Bronchial epithelial cell (primary cell): ENCODE results near the gene RALGAPA2. TPM values are rescaled to one million over a fixed set of nuclear protein-coding genes. Genes with fewer than 3 reads are reported as not detected.

Experiments used
- DNase-seq: peaks from one replicate; pipeline ENCODE4 v3.0.0-alpha.2; 2010; ENCODE audit warnings: low read depth
- FAIRE-seq: peaks from 2 replicates; lab custom pipeline; 2011; peaks lifted over from hg19 to GRCh38; lab: Jason Lieb, UNC
- H3K27me3 ChIP-seq: 2 replicates; pipeline ENCODE4 v1.5.1; 2011; ENCODE audit warnings: low read length; ENCODE audit not compliant: control insufficient read depth, insufficient read depth
- H3K36me3 ChIP-seq: 2 replicates; pipeline ENCODE4 v1.5.1; 2011; ENCODE audit warnings: low read length; ENCODE audit not compliant: control insufficient read depth, insufficient read depth
- H3K4me3 ChIP-seq: 2 replicates; pipeline ENCODE4 v1.5.1; 2011; ENCODE audit warnings: mild to moderate bottlenecking, low read depth, low read length, control low read depth
- CTCF ChIP-seq: IDR thresholded peaks from 2 replicates; pipeline ENCODE4 v1.5.1; 2011; ENCODE audit warnings: mild to moderate bottlenecking, moderate library complexity, low read length, control low read depth, inconsistent platforms; ENCODE audit not compliant: insufficient read depth, severe bottlenecking
- total RNA-seq: library from RNA; depleted of rRNA; stranded (reverse); fragments of >200 nt; gene quantifications from 2 replicates; pipeline ENCODE4 v1.2.1, GENCODE V29; 2014

The RALGAPA2 gene
- total RNA-seq, 1 donor from 2014 or later: 8.7 TPM

- Histone ChIP-seq H3K27me3 (no peaks in the 10 kb centered on the region), H3K36me3 (no peaks in the 10 kb centered on the region), H3K4me3 (no peak overlapping the region)
- no peak for DNase-seq
- no peak for FAIRE-seq
- no peak for TF ChIP-seq CTCF
These were observed 42.3 kb upstream of the RALGAPA2 start for GRCh38 chr20:20754714-20755113.

- DNase-seq (no peak), FAIRE-seq (no peak)
- Histone ChIP-seq H3K4me3 (no peak overlapping the region), H3K27me3 (no peaks in the 10 kb centered on the region), H3K36me3 (no peaks in the 10 kb centered on the region)
- TF ChIP-seq CTCF: no peak
These were observed 40.3 kb upstream of the RALGAPA2 start for GRCh38 chr20:20752712-20753111.

- H3K4me3 ChIP-seq: no peak overlapping the region
- no peaks in the 10 kb centered on the region for H3K36me3 ChIP-seq
- DNase-seq: no peak
- FAIRE-seq: no peak
- H3K27me3 ChIP-seq: no peaks in the 10 kb centered on the region
- TF ChIP-seq CTCF: no peak
These were observed 34.9 kb upstream of the RALGAPA2 start for GRCh38 chr20:20747298-20747697.

GRCh38 chr20:20744170-20744725 lies 31.8 kb upstream of the RALGAPA2 start:
- Histone ChIP-seq H3K4me3 (no peak overlapping the region), H3K27me3 (no peaks in the 10 kb centered on the region), H3K36me3 (no peaks in the 10 kb centered on the region)
- no peak for DNase-seq
- FAIRE-seq: no peak
- no peak for TF ChIP-seq CTCF

DNA sequence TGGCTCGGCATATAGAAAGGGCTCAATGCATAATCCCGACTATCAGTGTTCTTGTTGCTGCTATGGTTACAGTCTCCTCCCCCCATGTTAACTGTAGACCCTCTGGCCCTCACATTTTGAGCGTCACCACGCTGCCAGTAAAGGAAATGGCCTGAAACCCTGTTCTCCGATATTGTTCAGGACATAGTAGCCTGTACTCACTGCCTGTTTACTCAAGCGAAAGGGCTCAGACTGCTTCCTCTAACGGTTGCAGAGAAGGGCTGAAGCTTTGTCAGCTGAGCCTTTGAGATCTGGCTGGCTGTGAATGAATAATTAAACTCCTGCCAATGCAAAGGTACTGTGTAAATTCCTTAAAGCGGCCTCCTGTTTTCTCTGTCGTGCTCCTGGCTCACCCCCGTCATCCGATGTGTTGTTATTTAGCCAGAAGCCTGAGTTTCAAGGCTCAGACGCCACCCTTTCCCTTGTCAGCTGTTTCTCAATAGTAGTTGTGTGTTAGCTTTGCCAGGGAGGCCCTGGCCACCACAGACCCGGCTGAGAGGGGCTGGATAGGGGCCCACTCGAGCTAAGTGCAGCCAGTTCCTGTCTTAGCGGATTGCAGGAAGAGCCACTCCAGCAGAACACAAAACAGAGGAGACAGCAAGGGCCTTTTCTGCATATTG lies 31.2 kb upstream of the RALGAPA2 start:
- H3K4me3 ChIP-seq: no peak overlapping the region
- TF ChIP-seq CTCF: no peak
- H3K27me3 ChIP-seq: no peaks in the 10 kb centered on the region
- FAIRE-seq (no peak), DNase-seq (peak; percentile 8)
- H3K36me3 ChIP-seq: no peaks in the 10 kb centered on the region
